A673 (cell line): ENCODE results near the gene KAT7. TPM values are rescaled to one million over a fixed set of nuclear protein-coding genes. Genes with fewer than 3 reads are reported as not detected.

Experiments
- BruUV-seq: library from RNA; stranded (reverse); fragments of 400-500 nt; replicated peaks from 2 replicates; lab custom pipeline; 2021; lab: Mats Ljungman, UMichigan
- CTCF ChIA-PET: fragments of 300-600 bp; sonication (Branson Sonifier 250); formaldehyde crosslinking; loops from one replicate; lab custom pipeline; 2022; ENCODE audit warnings: antibody characterized with exemption; lab: Charles Lee
- POLR2A ChIA-PET: fragments of 300-600 bp; sonication (Branson Sonifier 250); formaldehyde crosslinking; loops from one replicate; lab custom pipeline; 2022; ENCODE audit warnings: antibody characterized with exemption; ENCODE audit not compliant: low non-redundant PET; lab: Charles Lee
- DNase-seq: peaks from one replicate; pipeline ENCODE4 v3.0.0-alpha.2; 2015; ENCODE audit warnings: low spot score
- H3K27ac ChIP-seq: fragments of 200-600 bp; sonication (generic); 2 replicates; pipeline ENCODE4 v1.5.1; 2016; ENCODE audit warnings: mixed run types, low read depth, mild to moderate bottlenecking, mixed read lengths, antibody characterized with exemption, low read length; ENCODE audit not compliant: poor library complexity, severe bottlenecking
- H3K27me3 ChIP-seq: fragments of 200-600 bp; sonication (generic); replicated peaks from 2 replicates; pipeline ENCODE4 v1.6.1; 2017; ENCODE audit warnings: mixed run types, low read depth, mild to moderate bottlenecking, mixed read lengths, antibody characterized with exemption, low read length; ENCODE audit not compliant: insufficient read depth, poor library complexity
- H3K36me3 ChIP-seq: fragments of 200-600 bp; sonication (generic); 2 replicates; pipeline ENCODE4 v1.6.1; 2016; ENCODE audit warnings: mixed run types, mild to moderate bottlenecking, mixed read lengths, antibody characterized with exemption, low read length; ENCODE audit not compliant: insufficient read depth, poor library complexity, severe bottlenecking
- H3K4me1 ChIP-seq: fragments of 200-600 bp; sonication (generic); 2 replicates; pipeline ENCODE4 v1.6.1; 2017; ENCODE audit warnings: mixed run types, mild to moderate bottlenecking, mixed read lengths, antibody characterized with exemption, low read length; ENCODE audit not compliant: insufficient read depth, poor library complexity, severe bottlenecking
- H3K4me3 ChIP-seq: fragments of 200-600 bp; sonication (generic); 2 replicates; pipeline ENCODE4 v1.5.1; 2016; ENCODE audit warnings: low read depth, mixed run types, mild to moderate bottlenecking, mixed read lengths, low read length; ENCODE audit not compliant: poor library complexity, severe bottlenecking
- H3K9me3 ChIP-seq: fragments of 200-600 bp; sonication (generic); 2 replicates; pipeline ENCODE4 v1.6.1; 2016; ENCODE audit warnings: mixed run types, low read depth, mild to moderate bottlenecking, mixed read lengths, antibody characterized with exemption, low read length; ENCODE audit not compliant: poor library complexity, severe bottlenecking
- EZH2 ChIP-seq: fragments of 200-600 bp; sonication (generic); IDR thresholded peaks from 2 replicates; pipeline ENCODE4 v1.6.1; 2017; ENCODE audit warnings: borderline replicate concordance, low read depth, mild to moderate bottlenecking, mixed read lengths, antibody characterized with exemption, low read length; ENCODE audit not compliant: poor library complexity, severe bottlenecking
- intact Hi-C: fragments of 100-400 bp; cut with micrococcal nuclease; formaldehyde crosslinking; loops from one replicate; pipeline ENCODE4 v1.10.0; 2022; ENCODE audit not compliant: unreplicated experiment
- total RNA-seq: library from RNA; stranded (reverse); gene quantifications from 2 replicates; pipeline ENCODE4 v1.2.3, GENCODE V29; 2021
- TF ChIP-seq, protein P1 (sequence below): fragments of 300-800, 200-600 bp; sonication (generic); conservative IDR thresholded peaks from 2 replicates; pipeline ENCODE4 v1.5.1; 2017; ENCODE audit warnings: low read depth, mild to moderate bottlenecking, antibody characterized with exemption, low read length, moderate library complexity, mixed read lengths

KAT7 gene
- total RNA-seq, 1 experiment from 2014 or later: 94.0 TPM

DNA sequence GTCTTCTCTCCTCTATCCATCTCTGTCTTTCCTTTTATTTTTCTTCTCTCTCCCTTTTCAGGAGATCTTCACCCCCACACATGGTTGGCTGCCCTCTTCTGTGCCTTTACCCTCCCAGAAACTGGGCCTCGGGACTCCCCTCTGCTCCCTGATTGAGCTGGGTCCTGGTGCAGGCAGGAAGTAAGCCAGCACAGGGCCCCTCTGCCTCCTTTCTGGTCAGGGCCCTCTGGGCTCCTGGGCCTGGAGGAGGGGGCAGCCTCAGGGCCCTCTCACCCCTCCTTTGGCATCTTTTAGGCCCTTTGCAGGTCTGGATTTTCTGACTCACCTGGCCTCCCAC is 80.5 kb downstream of the KAT7 start:
- Histone ChIP-seq H3K27ac (no peak overlapping the region), H3K27me3 (no peaks in the 10 kb centered on the region), H3K4me1 (no peaks in the 10 kb centered on the region), H3K9me3 (no peaks in the 10 kb centered on the region), H3K4me3 (no peak overlapping the region), H3K36me3 (no peaks in the 10 kb centered on the region)
- POLR2A ChIA-PET: interaction anchor here (0.6 kb wide), 1 partner anchor 67 kb away, joined by 3 read pairs; no protein-coding TSS in a partner anchor
- no TSS peak for BruUV-seq
- no peak for DNase-seq
- CTCF ChIA-PET: no interaction called here
- intact Hi-C loops: no loop called here
- TF ChIP-seq, protein P1, sequence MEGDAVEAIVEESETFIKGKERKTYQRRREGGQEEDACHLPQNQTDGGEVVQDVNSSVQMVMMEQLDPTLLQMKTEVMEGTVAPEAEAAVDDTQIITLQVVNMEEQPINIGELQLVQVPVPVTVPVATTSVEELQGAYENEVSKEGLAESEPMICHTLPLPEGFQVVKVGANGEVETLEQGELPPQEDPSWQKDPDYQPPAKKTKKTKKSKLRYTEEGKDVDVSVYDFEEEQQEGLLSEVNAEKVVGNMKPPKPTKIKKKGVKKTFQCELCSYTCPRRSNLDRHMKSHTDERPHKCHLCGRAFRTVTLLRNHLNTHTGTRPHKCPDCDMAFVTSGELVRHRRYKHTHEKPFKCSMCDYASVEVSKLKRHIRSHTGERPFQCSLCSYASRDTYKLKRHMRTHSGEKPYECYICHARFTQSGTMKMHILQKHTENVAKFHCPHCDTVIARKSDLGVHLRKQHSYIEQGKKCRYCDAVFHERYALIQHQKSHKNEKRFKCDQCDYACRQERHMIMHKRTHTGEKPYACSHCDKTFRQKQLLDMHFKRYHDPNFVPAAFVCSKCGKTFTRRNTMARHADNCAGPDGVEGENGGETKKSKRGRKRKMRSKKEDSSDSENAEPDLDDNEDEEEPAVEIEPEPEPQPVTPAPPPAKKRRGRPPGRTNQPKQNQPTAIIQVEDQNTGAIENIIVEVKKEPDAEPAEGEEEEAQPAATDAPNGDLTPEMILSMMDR: no peak
- TF ChIP-seq EZH2: no peak

GRCh38 chr17:49870298-49870697 is 81.8 kb downstream of the KAT7 start:
- Histone ChIP-seq H3K9me3 (no peaks in the 10 kb centered on the region), H3K4me1 (no peaks in the 10 kb centered on the region), H3K36me3 (no peaks in the 10 kb centered on the region), H3K27me3 (no peaks in the 10 kb centered on the region), H3K27ac (no peak overlapping the region), H3K4me3 (no peak overlapping the region)
- TF ChIP-seq, protein P1: no peak
- TF ChIP-seq EZH2: no peak
- POLR2A ChIA-PET: no interaction called here
- CTCF ChIA-PET: no interaction called here
- DNase-seq: no peak
- intact Hi-C loops: no loop called here
- no TSS peak for BruUV-seq

DNA sequence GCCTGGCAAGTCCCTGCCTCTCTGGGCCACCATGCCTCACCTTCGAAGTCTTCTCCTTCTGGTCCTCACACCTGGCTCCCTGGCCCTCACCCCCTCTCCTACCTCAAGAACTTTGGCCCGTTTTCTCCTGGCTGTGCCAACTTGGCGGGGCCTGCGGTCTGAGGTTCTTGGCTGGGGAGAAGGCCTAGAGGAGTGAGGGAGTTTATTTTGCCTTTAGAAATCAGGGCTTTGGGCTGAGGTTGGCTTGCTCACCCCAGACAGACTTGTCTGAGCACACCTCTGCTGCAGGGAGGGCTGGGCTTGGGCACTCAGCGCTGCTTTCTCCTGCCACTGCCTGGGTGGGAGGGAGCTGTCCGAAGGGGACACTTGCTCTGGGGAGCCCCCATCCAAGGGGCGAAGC is 82.7 kb downstream of the KAT7 start:
- no peaks in the 10 kb centered on the region for H3K36me3 ChIP-seq
- H3K4me3 ChIP-seq: no peak overlapping the region
- no peaks in the 10 kb centered on the region for H3K27me3 ChIP-seq
- TF ChIP-seq EZH2: no peak
- TF ChIP-seq, protein P1: no peak
- POLR2A ChIA-PET: interaction anchor here (0.6 kb wide), 1 partner anchor 115 kb away, joined by 5 read pairs; no protein-coding TSS in a partner anchor
- intact Hi-C loops: no loop called here
- no peaks in the 10 kb centered on the region for H3K4me1 ChIP-seq
- no peaks in the 10 kb centered on the region for H3K9me3 ChIP-seq
- no peak for DNase-seq
- CTCF ChIA-PET: no interaction called here
- H3K27ac ChIP-seq: no peak overlapping the region
- no TSS peak for BruUV-seq
